CD14-positive monocyte (primary cell): ENCODE results near the gene ZEB1. TPM values are rescaled to one million over a fixed set of nuclear protein-coding genes. Genes with fewer than 3 reads are reported as not detected.

ENCODE experiments used
- DNase-seq, 3 donors: peaks; one replicate each; pipeline ENCODE4 v3.0.0-alpha.2; 2011 to 2022
- H2AFZ ChIP-seq: 2 replicates; pipeline ENCODE4 v1.6.0; 2012; ENCODE audit warnings: mild to moderate bottlenecking, low read depth, low read length, inconsistent platforms; ENCODE audit not compliant: insufficient read depth, poor library complexity, severe bottlenecking
- H3K27ac ChIP-seq, 2 donors: 1 replicate in 1 of 2; 2 replicates in 1 of 2; pipeline ENCODE4 v1.5.1; 2012 to 2013; ENCODE audit warnings: low read length in 2 of 2, control low read depth in 1 of 2, inconsistent platforms in 1 of 2, low read depth in 1 of 2, mild to moderate bottlenecking in 1 of 2
- H3K27me3 ChIP-seq, 2 donors: one replicate each; pipeline versions ENCODE4 v1.6.0 to v1.6.1; 2011 to 2013; ENCODE audit warnings: low read length in 2 of 2; ENCODE audit not compliant: control insufficient read depth in 2 of 2, insufficient read depth in 2 of 2
- H3K36me3 ChIP-seq, 2 donors: replicated peaks in 1 of 2; 1 replicate in 1 of 2; 2 replicates in 1 of 2; pipeline versions ENCODE4 v1.5.1 to v1.6.1; 2012 to 2013; ENCODE audit warnings: low read length in 2 of 2, control low read depth in 1 of 2, inconsistent platforms in 1 of 2, mild to moderate bottlenecking in 1 of 2; ENCODE audit not compliant: insufficient read depth in 2 of 2, control insufficient read depth in 1 of 2
- H3K4me1 ChIP-seq, 2 donors: 1 replicate in 1 of 2; 2 replicates in 1 of 2; pipeline versions ENCODE4 v1.5.1 to v1.6.1; 2012 to 2013; ENCODE audit warnings: low read length in 2 of 2, control low read depth in 1 of 2, inconsistent platforms in 1 of 2, mild to moderate bottlenecking in 1 of 2, moderate library complexity in 1 of 2; ENCODE audit not compliant: insufficient read depth in 2 of 2, control insufficient read depth in 1 of 2
- H3K4me2 ChIP-seq: replicated peaks from 2 replicates; pipeline ENCODE3; 2012; ENCODE audit warnings: low read length, moderate library complexity, mild to moderate bottlenecking; ENCODE audit not compliant: poor library complexity, severe bottlenecking; ENCODE audit errors: extremely low read depth
- H3K4me3 ChIP-seq, 3 experiments: fragments of 200-600 bp in 1 of 3; sonication (generic) in 1 of 3; replicated peaks in 1 of 3; 1 replicate in 2 of 3; 2 replicates in 1 of 3; pipeline ENCODE4 v1.5.1; 2011 to 2013; ENCODE audit warnings: low read length in 3 of 3, mild to moderate bottlenecking in 3 of 3, control low read depth in 2 of 3, low read depth in 2 of 3, inconsistent platforms in 1 of 3, moderate library complexity in 1 of 3
- H3K79me2 ChIP-seq: 2 replicates; pipeline ENCODE4 v1.6.0; 2012; ENCODE audit warnings: mild to moderate bottlenecking, control low read depth, inconsistent platforms, low read length, moderate library complexity; ENCODE audit not compliant: insufficient read depth
- H3K9ac ChIP-seq: 2 replicates; pipeline ENCODE4 v1.6.0; 2017; ENCODE audit warnings: low read length, mild to moderate bottlenecking; ENCODE audit not compliant: insufficient read depth, poor library complexity, severe bottlenecking
- H3K9me3 ChIP-seq, 2 donors: replicated peaks in 1 of 2; 1 replicate in 1 of 2; 2 replicates in 1 of 2; pipeline versions ENCODE4 v1.5.1 to v1.6.1; 2012 to 2013; ENCODE audit warnings: low read length in 2 of 2, control low read depth in 1 of 2; ENCODE audit not compliant: control insufficient read depth in 1 of 2, insufficient read depth in 1 of 2
- H4K20me1 ChIP-seq: 2 replicates; pipeline ENCODE4 v1.6.0; 2012; ENCODE audit warnings: mild to moderate bottlenecking, low read length, control low read depth, moderate library complexity; ENCODE audit not compliant: insufficient read depth
- H3K27ac Mint-ChIP-seq, 7 donors: one replicate each; pipeline ENCODE4 v1.8.0; 2020; ENCODE audit warnings: mild to moderate bottlenecking in 7 of 7, mixed read lengths in 7 of 7, moderate library complexity in 6 of 7, inconsistent platforms in 2 of 7
- H3K27me3 Mint-ChIP-seq, 3 donors: one replicate each; pipeline ENCODE4 v1.8.0; 2021 to 2022; ENCODE audit warnings: low read depth in 3 of 3, mild to moderate bottlenecking in 3 of 3, mixed read lengths in 3 of 3, moderate library complexity in 3 of 3, inconsistent platforms in 1 of 3
- H3K36me3 Mint-ChIP-seq, 2 donors: one replicate each; pipeline ENCODE4 v1.8.0; 2020; ENCODE audit warnings: mixed read lengths in 2 of 2, inconsistent platforms in 1 of 2, mild to moderate bottlenecking in 1 of 2
- H3K4me1 Mint-ChIP-seq: one replicate; pipeline ENCODE4 v1.8.0; 2020; ENCODE audit warnings: mild to moderate bottlenecking, mixed read lengths
- H3K4me3 Mint-ChIP-seq, 2 donors: one replicate each; pipeline ENCODE4 v1.8.0; 2020; ENCODE audit warnings: mild to moderate bottlenecking in 2 of 2, mixed read lengths in 2 of 2, moderate library complexity in 1 of 2
- H3K9me3 Mint-ChIP-seq, 7 donors: one replicate each; pipeline ENCODE4 v1.8.0; 2020 to 2022; ENCODE audit warnings: mixed read lengths in 7 of 7, mild to moderate bottlenecking in 6 of 7, moderate library complexity in 6 of 7, inconsistent platforms in 2 of 7
- WGBS: methylation state at CpG from one replicate; pipeline ENCODE4 v1.1.5; 2013; ENCODE audit warnings: missing lambda C conversion rate; ENCODE audit not compliant: insufficient coverage; 5-methylcytosine and 5-hydroxymethylcytosine counted together
- intact Hi-C, 2 donors: fragments of 100-400 bp; cut with micrococcal nuclease; formaldehyde crosslinking; loops; one replicate each; pipeline versions ENCODE4 v1.15.0 to v1.15.1; 2023
- polyA plus RNA-seq, 3 donors: library from polyadenylated mRNA; depleted of rRNA in 1 of 3; unstranded in 2 of 3; stranded (reverse) in 1 of 3; fragments of 300-500 nt in 2 of 3; fragments of >200 nt in 1 of 3; fragmentation: Illumina TruSeq in 2 of 3; gene quantifications; 1 replicate in 2 of 3; 2 replicates in 1 of 3; pipeline ENCODE4 v1.2.3, GENCODE V29; 2012 to 2021
- TF ChIP-seq, protein P1 (sequence below): fragments of 200-600 bp; IDR thresholded peaks from one replicate; pipeline ENCODE4 v1.8.0; 2022; ENCODE audit warnings: antibody characterized with exemption, mild to moderate bottlenecking

Gene ZEB1
- polyA plus RNA-seq, 3 donors: 0.13 to 0.20 TPM; not detected in 1

DNA sequence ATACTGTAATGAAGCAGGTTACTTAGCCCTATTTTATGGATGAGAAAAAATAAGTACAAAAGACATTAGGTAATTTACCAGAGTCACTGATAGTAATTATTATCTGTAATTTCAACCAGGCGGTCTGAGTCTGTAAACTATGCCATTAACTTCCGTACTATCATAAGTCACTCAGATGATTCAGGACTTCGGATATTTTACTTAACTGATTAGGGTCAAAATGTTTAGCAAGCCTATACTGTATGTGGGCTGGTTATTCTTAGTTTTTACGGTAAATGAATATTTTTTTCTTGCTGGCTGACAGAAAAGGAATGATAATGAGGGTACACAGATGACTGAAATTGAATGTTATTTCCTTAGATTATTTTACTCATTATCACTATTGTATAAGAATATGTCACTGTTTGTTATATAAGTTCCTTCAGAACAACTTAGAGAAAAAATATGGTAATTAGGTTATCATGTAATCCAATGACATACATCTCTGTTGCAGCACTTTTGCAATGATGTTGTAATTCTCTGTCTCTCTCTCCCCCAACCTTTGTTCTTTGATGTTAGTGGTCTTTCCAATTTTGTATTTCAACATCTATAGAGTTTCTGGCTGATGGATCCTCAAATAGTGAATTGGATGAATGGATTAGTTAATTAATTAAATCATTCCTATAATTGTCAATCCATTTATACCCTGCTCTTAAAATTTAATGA lies 165.6 kb downstream of the ZEB1 start:
- Histone ChIP-seq H3K4me2 (no peak overlapping the region), H3K36me3 (no peaks in the 10 kb centered on the region), H3K27me3 (no peaks in the 10 kb centered on the region), H2AFZ (no peak overlapping the region), H4K20me1 (no peaks in the 10 kb centered on the region), H3K4me3 (no peak overlapping the region), H3K79me2 (no peaks in the 10 kb centered on the region), H3K9me3 (no peaks in the 10 kb centered on the region), H3K4me1 (no peaks in the 10 kb centered on the region), H3K27ac (no peak overlapping the region), H3K9ac (no peak overlapping the region)
- no peak for DNase-seq
- Mint-ChIP-seq H3K4me3 (no peak overlapping the region), H3K9me3 (peaks cover 2 to 9% (median 5%) of the 10 kb centered on the region in 7 donors), H3K4me1 (no peaks in the 10 kb centered on the region), H3K27ac (no peak overlapping the region), H3K36me3 (no peaks in the 10 kb centered on the region), H3K27me3 (no peaks in the 10 kb centered on the region)
- TF ChIP-seq, protein P1, sequence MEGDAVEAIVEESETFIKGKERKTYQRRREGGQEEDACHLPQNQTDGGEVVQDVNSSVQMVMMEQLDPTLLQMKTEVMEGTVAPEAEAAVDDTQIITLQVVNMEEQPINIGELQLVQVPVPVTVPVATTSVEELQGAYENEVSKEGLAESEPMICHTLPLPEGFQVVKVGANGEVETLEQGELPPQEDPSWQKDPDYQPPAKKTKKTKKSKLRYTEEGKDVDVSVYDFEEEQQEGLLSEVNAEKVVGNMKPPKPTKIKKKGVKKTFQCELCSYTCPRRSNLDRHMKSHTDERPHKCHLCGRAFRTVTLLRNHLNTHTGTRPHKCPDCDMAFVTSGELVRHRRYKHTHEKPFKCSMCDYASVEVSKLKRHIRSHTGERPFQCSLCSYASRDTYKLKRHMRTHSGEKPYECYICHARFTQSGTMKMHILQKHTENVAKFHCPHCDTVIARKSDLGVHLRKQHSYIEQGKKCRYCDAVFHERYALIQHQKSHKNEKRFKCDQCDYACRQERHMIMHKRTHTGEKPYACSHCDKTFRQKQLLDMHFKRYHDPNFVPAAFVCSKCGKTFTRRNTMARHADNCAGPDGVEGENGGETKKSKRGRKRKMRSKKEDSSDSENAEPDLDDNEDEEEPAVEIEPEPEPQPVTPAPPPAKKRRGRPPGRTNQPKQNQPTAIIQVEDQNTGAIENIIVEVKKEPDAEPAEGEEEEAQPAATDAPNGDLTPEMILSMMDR: no peak
- WGBS: no CpG with 5 or more reads among the region's 4 CpGs
- intact Hi-C loops: no loop called here

GRCh38 chr10:31490858-31491504 lies 172.0 kb downstream of the ZEB1 start:
- TF ChIP-seq, protein P1: peak; percentile 48
- Mint-ChIP-seq H3K27me3 (no peaks in the 10 kb centered on the region), H3K27ac (no peak overlapping the region), H3K4me3 (no peak overlapping the region), H3K4me1 (no peaks in the 10 kb centered on the region), H3K36me3 (no peaks in the 10 kb centered on the region), H3K9me3 (peaks cover 0 to 11% (median 7%) of the 10 kb centered on the region in 7 donors)
- no peaks in the 10 kb centered on the region for H3K79me2 ChIP-seq
- peak in 2 of 3 donors; percentile 1 to 22 for DNase-seq
- no peak overlapping the region for H3K9ac ChIP-seq
- no peaks in the 10 kb centered on the region for H3K4me1 ChIP-seq
- no peak overlapping the region for H3K27ac ChIP-seq
- WGBS: 100% methylated on average over 1 of the region's 1 CpG
- no peaks in the 10 kb centered on the region for H3K27me3 ChIP-seq
- H3K36me3 ChIP-seq: no peaks in the 10 kb centered on the region
- intact Hi-C loops: no loop called here
- H3K4me2 ChIP-seq: no peak overlapping the region
- no peak overlapping the region for H2AFZ ChIP-seq
- H3K4me3 ChIP-seq: no peak overlapping the region
- no peaks in the 10 kb centered on the region for H4K20me1 ChIP-seq
- H3K9me3 ChIP-seq: no peaks in the 10 kb centered on the region
